WTC11 (cell line): ENCODE data around the gene ZNRF3. TPM values are rescaled to one million over a fixed set of nuclear protein-coding genes. Genes with fewer than 3 reads are reported as not detected.
A peak's percentile ranks its signal among the peaks of the same experiment; 100 is the strongest.

Experiments used
- ATAC-seq: fragments of 200-7000 bp; cut with Tn5 transposase; 2 replicates; pipeline ENCODE4 v1.10.0; 2021; ENCODE audit warnings: mild to moderate bottlenecking, moderate library complexity
- CTCF ChIA-PET: fragments of 300-600 bp; sonication (Branson Sonifier 250); formaldehyde crosslinking; loops from one replicate; lab custom pipeline; 2021; ENCODE audit warnings: antibody characterized with exemption; lab: Charles Lee
- POLR2A ChIA-PET: fragments of 350-600 bp; sonication (Branson Sonifier 250); formaldehyde crosslinking; loops from one replicate; lab custom pipeline; 2021; ENCODE audit warnings: antibody characterized with exemption; lab: Charles Lee
- DNase-seq: peaks from one replicate; pipeline ENCODE4 v3.0.0; 2021; ENCODE audit warnings: low spot score
- H3K27ac Mint-ChIP-seq: 2 replicates; pipeline ENCODE4 v1.8.0; 2021; ENCODE audit warnings: mixed read lengths
- H3K27me3 Mint-ChIP-seq: 2 replicates; pipeline ENCODE4 v1.8.0; 2021; ENCODE audit warnings: low read depth, mild to moderate bottlenecking, moderate library complexity, mixed read lengths
- H3K36me3 Mint-ChIP-seq: 2 replicates; pipeline ENCODE4 v1.8.0; 2021; ENCODE audit warnings: mixed read lengths
- H3K4me1 Mint-ChIP-seq: 2 replicates; pipeline ENCODE4 v1.8.0; 2022; ENCODE audit warnings: mixed read lengths
- H3K4me3 Mint-ChIP-seq: 2 replicates; pipeline ENCODE4 v1.8.0; 2021; ENCODE audit warnings: mild to moderate bottlenecking, moderate library complexity, mixed read lengths
- H3K9me3 Mint-ChIP-seq: 2 replicates; pipeline ENCODE4 v1.8.0; 2021; ENCODE audit warnings: mixed read lengths
- ATF6 ChIP-seq: sonication (generic); formaldehyde crosslinking; IDR thresholded peaks from 2 replicates; pipeline ENCODE4 v1.8.1; 2023; ENCODE audit warnings: mild to moderate bottlenecking, missing genetic modification reagents
- CREM ChIP-seq: sonication (generic); formaldehyde crosslinking; IDR thresholded peaks from 2 replicates; pipeline ENCODE4 v1.8.1; 2022; ENCODE audit warnings: mild to moderate bottlenecking, missing genetic modification reagents, moderate library complexity
- ESRRA ChIP-seq: sonication (generic); formaldehyde crosslinking; IDR thresholded peaks from 2 replicates; pipeline ENCODE4 v1.8.1; 2022; ENCODE audit warnings: mild to moderate bottlenecking, missing genetic modification reagents, borderline replicate concordance
- ETV6 ChIP-seq: sonication (generic); formaldehyde crosslinking; IDR thresholded peaks from 2 replicates; pipeline ENCODE4 v1.8.1; 2022; ENCODE audit warnings: mild to moderate bottlenecking, missing genetic modification reagents
- GABPB1 ChIP-seq: sonication (generic); formaldehyde crosslinking; IDR thresholded peaks from 2 replicates; pipeline ENCODE4 v1.8.1; 2023; ENCODE audit warnings: mild to moderate bottlenecking, missing genetic modification reagents
- HMGA2 ChIP-seq: fragments of 250-450 bp; sonication (Bioruptor Pico); IDR thresholded peaks from 2 replicates; pipeline ENCODE4 v1.4.0; 2021; ENCODE audit warnings: mild to moderate bottlenecking, moderate library complexity
- MYBL2 ChIP-seq: sonication (generic); formaldehyde crosslinking; IDR thresholded peaks from 2 replicates; pipeline ENCODE4 v1.8.1; 2023; ENCODE audit warnings: mild to moderate bottlenecking, moderate library complexity, missing genetic modification reagents
- NR1H2 ChIP-seq: sonication (generic); formaldehyde crosslinking; IDR thresholded peaks from 2 replicates; pipeline ENCODE4 v1.9.0; 2021; ENCODE audit warnings: mild to moderate bottlenecking, moderate library complexity, missing genetic modification reagents
- PRRX2 ChIP-seq: fragments of 250-450 bp; sonication (Bioruptor Pico); IDR thresholded peaks from 2 replicates; pipeline ENCODE4 v1.8.0; 2021; ENCODE audit warnings: mild to moderate bottlenecking
- RORB ChIP-seq: fragments of 250-450 bp; sonication (Bioruptor Pico); IDR thresholded peaks from 2 replicates; pipeline ENCODE4 v1.9.0; 2021; ENCODE audit warnings: mild to moderate bottlenecking
- SOX15 ChIP-seq: fragments of 250-450 bp; sonication (Bioruptor Pico); IDR thresholded peaks from 2 replicates; pipeline ENCODE4 v1.9.0; 2021; ENCODE audit warnings: mild to moderate bottlenecking
- SP1 ChIP-seq: sonication (generic); formaldehyde crosslinking; conservative IDR thresholded peaks from 2 replicates; pipeline ENCODE4 v1.8.1; 2022; ENCODE audit warnings: missing genetic modification reagents
- TEAD4 ChIP-seq: sonication (generic); formaldehyde crosslinking; IDR thresholded peaks from 2 replicates; pipeline ENCODE4 v1.8.0; 2022; ENCODE audit warnings: mild to moderate bottlenecking, missing genetic modification reagents
- ZNF138 ChIP-seq: sonication (generic); formaldehyde crosslinking; conservative IDR thresholded peaks from 2 replicates; pipeline ENCODE4 v1.8.1; 2022; ENCODE audit warnings: mild to moderate bottlenecking, moderate library complexity, missing genetic modification reagents
- total RNA-seq: library from RNA; stranded (reverse); gene quantifications from 3 replicates; pipeline ENCODE4 v1.2.3, GENCODE V29; 2021
- TF ChIP-seq, protein P1 (sequence below): sonication (generic); formaldehyde crosslinking; IDR thresholded peaks from 2 replicates; pipeline ENCODE4 v1.8.0; 2022; ENCODE audit warnings: missing genetic modification reagents
- TF ChIP-seq, protein P2 (sequence below): sonication (generic); formaldehyde crosslinking; IDR thresholded peaks from 2 replicates; pipeline ENCODE4 v1.8.1; 2023; ENCODE audit warnings: mild to moderate bottlenecking, moderate library complexity, missing genetic modification reagents

The ZNRF3 gene
- total RNA-seq, 1 experiment from 2014 or later, result 25.4 TPM

- Mint-ChIP-seq H3K4me1 (peaks cover 65% of the 10 kb centered on the region), H3K27ac (peak overlapping the region; percentile 27; the same call in 1 of the 2 replicates), H3K9me3 (no peaks in the 10 kb centered on the region), H3K36me3 (no peaks in the 10 kb centered on the region), H3K27me3 (no peaks in the 10 kb centered on the region), H3K4me3 (no peak overlapping the region)
- CTCF ChIA-PET, result interaction anchor here (0.8 kb wide), 1 partner anchor 10 kb away, joined by 3 read pairs; no protein-coding TSS in a partner anchor
- DNase-seq, result no peak
- ATAC-seq, result no peak
- TF ChIP-seq ZNF138 (CRISPR knock-in tag) (no peak), GABPB1 (0 out of 2 replicates have a peak, but pooled peaks have one; percentile 20)
- POLR2A ChIA-PET, result no interaction called here
Measured at GRCh38 chr22:28978863-28979796, 95.8 kb downstream of the ZNRF3 start.

GRCh38 chr22:28980326-28980725 is 97.0 kb downstream of the ZNRF3 start:
- TF ChIP-seq ESRRA (CRISPR knock-in tag), result no peak
- TF ChIP-seq, protein P1, sequence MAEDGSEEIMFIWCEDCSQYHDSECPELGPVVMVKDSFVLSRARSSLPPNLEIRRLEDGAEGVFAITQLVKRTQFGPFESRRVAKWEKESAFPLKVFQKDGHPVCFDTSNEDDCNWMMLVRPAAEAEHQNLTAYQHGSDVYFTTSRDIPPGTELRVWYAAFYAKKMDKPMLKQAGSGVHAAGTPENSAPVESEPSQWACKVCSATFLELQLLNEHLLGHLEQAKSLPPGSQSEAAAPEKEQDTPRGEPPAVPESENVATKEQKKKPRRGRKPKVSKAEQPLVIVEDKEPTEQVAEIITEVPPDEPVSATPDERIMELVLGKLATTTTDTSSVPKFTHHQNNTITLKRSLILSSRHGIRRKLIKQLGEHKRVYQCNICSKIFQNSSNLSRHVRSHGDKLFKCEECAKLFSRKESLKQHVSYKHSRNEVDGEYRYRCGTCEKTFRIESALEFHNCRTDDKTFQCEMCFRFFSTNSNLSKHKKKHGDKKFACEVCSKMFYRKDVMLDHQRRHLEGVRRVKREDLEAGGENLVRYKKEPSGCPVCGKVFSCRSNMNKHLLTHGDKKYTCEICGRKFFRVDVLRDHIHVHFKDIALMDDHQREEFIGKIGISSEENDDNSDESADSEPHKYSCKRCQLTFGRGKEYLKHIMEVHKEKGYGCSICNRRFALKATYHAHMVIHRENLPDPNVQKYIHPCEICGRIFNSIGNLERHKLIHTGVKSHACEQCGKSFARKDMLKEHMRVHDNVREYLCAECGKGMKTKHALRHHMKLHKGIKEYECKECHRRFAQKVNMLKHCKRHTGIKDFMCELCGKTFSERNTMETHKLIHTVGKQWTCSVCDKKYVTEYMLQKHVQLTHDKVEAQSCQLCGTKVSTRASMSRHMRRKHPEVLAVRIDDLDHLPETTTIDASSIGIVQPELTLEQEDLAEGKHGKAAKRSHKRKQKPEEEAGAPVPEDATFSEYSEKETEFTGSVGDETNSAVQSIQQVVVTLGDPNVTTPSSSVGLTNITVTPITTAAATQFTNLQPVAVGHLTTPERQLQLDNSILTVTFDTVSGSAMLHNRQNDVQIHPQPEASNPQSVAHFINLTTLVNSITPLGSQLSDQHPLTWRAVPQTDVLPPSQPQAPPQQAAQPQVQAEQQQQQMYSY (CRISPR knock-in tag), result no peak
- no peak for TF ChIP-seq GABPB1
- no peak for TF ChIP-seq ETV6 (CRISPR knock-in tag)
- TF ChIP-seq SOX15 (CRISPR knock-in tag), result no peak
- TF ChIP-seq CREM (CRISPR knock-in tag), result no peak
- TF ChIP-seq, protein P2, sequence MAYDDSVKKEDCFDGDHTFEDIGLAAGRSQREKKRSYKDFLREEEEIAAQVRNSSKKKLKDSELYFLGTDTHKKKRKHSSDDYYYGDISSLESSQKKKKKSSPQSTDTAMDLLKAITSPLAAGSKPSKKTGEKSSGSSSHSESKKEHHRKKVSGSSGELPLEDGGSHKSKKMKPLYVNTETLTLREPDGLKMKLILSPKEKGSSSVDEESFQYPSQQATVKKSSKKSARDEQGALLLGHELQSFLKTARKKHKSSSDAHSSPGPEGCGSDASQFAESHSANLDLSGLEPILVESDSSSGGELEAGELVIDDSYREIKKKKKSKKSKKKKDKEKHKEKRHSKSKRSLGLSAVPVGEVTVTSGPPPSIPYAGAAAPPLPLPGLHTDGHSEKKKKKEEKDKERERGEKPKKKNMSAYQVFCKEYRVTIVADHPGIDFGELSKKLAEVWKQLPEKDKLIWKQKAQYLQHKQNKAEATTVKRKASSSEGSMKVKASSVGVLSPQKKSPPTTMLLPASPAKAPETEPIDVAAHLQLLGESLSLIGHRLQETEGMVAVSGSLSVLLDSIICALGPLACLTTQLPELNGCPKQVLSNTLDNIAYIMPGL, result no peak
- no peak for TF ChIP-seq HMGA2 (CRISPR knock-in tag)
- TF ChIP-seq RORB, result no peak
- TF ChIP-seq MYBL2 (CRISPR knock-in tag), result no peak
- no peak for TF ChIP-seq ATF6 (CRISPR knock-in tag)
- TF ChIP-seq SP1 (CRISPR knock-in tag), result no peak
- no peak for TF ChIP-seq PRRX2 (CRISPR knock-in tag)
- TF ChIP-seq TEAD4 (CRISPR knock-in tag), result no peak
- no peak for TF ChIP-seq NR1H2 (CRISPR knock-in tag)
- H3K9me3 Mint-ChIP-seq, result peaks cover 5% of the 10 kb centered on the region
- ChIA-PET POLR2A (no interaction called here), CTCF (no interaction called here)
- peaks cover 5% of the 10 kb centered on the region for H3K36me3 Mint-ChIP-seq
- H3K4me3 Mint-ChIP-seq, result no peak overlapping the region
- H3K4me1 Mint-ChIP-seq, result peaks cover 75% of the 10 kb centered on the region
- ATAC-seq (no peak), DNase-seq (no peak)
- no peaks in the 10 kb centered on the region for H3K27me3 Mint-ChIP-seq
- H3K27ac Mint-ChIP-seq, result no peak overlapping the region
